RWPE2 (cell line): ENCODE data around the gene NCOA5.

Experiments used
- ATAC-seq: fragments of 200-7000 bp; cut with Tn5 transposase; 3 replicates; pipeline ENCODE4 v1.9.1; 2021; ENCODE audit warnings: low read depth
- DNase-seq: peaks from one replicate; pipeline ENCODE4 v3.0.0-alpha.2; 2020; ENCODE audit warnings: low spot score
- H3K27ac ChIP-seq: fragments of 450-650 bp; 2 replicates; pipeline ENCODE4 v1.5.1; 2017; ENCODE audit warnings: mild to moderate bottlenecking; ENCODE audit not compliant: poor library complexity, severe bottlenecking
- H3K27me3 ChIP-seq: fragments of 250-450 bp; sonication (Bioruptor Pico); 2 replicates; pipeline ENCODE4 v1.5.1; 2021; ENCODE audit warnings: mild to moderate bottlenecking, moderate library complexity; ENCODE audit not compliant: insufficient read depth, poor library complexity, severe bottlenecking
- H3K36me3 ChIP-seq: fragments of 250-450 bp; sonication (Bioruptor Pico); 2 replicates; pipeline ENCODE4 v1.5.1; 2020; ENCODE audit warnings: low read depth, mild to moderate bottlenecking, moderate library complexity
- H3K4me1 ChIP-seq: fragments of 250-450 bp; sonication (Bioruptor Pico); 2 replicates; pipeline ENCODE4 v1.5.1; 2021; ENCODE audit warnings: mild to moderate bottlenecking, moderate library complexity; ENCODE audit not compliant: insufficient read depth, poor library complexity, severe bottlenecking
- H3K4me3 ChIP-seq: fragments of 250-450 bp; sonication (Bioruptor Pico); 2 replicates; pipeline ENCODE4 v1.5.1; 2021; ENCODE audit warnings: mild to moderate bottlenecking, moderate library complexity; ENCODE audit not compliant: severe bottlenecking
- H3K9me3 ChIP-seq: fragments of 250-450 bp; sonication (Bioruptor Pico); 2 replicates; pipeline ENCODE4 v1.5.1; 2021; ENCODE audit warnings: mild to moderate bottlenecking, moderate library complexity; ENCODE audit not compliant: severe bottlenecking
- TF ChIP-seq, protein P1 (sequence below): fragments of 450-650 bp; IDR thresholded peaks from one replicate; pipeline ENCODE4 v1.5.1; 2017; ENCODE audit warnings: mild to moderate bottlenecking, moderate library complexity; ENCODE audit not compliant: poor library complexity, severe bottlenecking

The NCOA5 gene

DNA sequence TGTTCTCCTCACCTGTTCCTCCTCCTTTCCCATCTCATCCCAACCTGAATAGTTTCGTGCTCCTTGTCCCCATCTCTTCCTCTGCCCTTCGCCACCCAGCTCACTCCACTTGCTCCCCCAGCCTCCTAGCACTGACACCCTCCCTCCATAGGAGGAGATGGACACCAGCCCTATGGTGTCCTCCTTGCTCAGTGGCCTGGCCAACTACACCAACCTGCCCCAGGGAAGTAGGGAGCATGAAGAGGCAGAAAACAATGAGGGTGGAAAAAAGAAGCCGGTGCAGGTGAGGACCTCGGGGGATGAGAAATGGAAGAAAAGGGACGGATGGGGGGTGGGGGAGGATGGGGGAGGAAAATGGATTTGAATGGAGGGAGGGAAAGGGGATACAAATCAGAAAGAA lies 54.5 kb downstream of the NCOA5 start:
- ATAC-seq (no peak), DNase-seq (peak; percentile 57)
- peaks cover 53% of the 10 kb centered on the region for H3K27me3 ChIP-seq
- H3K4me1 ChIP-seq, result no peaks in the 10 kb centered on the region
- no peak overlapping the region for H3K4me3 ChIP-seq
- H3K27ac ChIP-seq, result no peak overlapping the region
- TF ChIP-seq, protein P1, sequence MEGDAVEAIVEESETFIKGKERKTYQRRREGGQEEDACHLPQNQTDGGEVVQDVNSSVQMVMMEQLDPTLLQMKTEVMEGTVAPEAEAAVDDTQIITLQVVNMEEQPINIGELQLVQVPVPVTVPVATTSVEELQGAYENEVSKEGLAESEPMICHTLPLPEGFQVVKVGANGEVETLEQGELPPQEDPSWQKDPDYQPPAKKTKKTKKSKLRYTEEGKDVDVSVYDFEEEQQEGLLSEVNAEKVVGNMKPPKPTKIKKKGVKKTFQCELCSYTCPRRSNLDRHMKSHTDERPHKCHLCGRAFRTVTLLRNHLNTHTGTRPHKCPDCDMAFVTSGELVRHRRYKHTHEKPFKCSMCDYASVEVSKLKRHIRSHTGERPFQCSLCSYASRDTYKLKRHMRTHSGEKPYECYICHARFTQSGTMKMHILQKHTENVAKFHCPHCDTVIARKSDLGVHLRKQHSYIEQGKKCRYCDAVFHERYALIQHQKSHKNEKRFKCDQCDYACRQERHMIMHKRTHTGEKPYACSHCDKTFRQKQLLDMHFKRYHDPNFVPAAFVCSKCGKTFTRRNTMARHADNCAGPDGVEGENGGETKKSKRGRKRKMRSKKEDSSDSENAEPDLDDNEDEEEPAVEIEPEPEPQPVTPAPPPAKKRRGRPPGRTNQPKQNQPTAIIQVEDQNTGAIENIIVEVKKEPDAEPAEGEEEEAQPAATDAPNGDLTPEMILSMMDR, result no peak
- no peaks in the 10 kb centered on the region for H3K9me3 ChIP-seq
- H3K36me3 ChIP-seq, result no peaks in the 10 kb centered on the region

DNA sequence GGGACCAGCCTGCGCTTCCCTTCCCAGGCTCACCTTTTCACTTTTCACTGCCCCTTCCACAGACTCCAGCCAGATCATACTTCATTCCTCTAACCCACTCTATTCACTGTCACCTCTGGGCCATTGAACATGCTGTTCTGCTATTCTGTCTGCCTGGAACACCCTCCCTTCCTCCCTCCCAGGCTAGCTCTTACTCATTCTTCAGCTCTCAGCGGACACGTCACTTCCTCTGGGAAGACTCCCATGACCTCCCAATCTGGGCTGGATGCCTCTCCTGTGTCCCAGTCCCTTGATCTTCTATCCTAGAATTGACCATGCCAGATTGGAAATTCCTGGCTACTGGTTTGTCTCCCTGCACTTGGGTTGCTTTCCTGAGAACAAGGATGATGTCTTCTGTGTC lies 55.7 kb downstream of the NCOA5 start:
- no peaks in the 10 kb centered on the region for H3K9me3 ChIP-seq
- no peak for ATAC-seq
- peaks cover 62% of the 10 kb centered on the region for H3K27me3 ChIP-seq
- no peaks in the 10 kb centered on the region for H3K4me1 ChIP-seq
- DNase-seq, result no peak
- no peaks in the 10 kb centered on the region for H3K36me3 ChIP-seq
- H3K4me3 ChIP-seq, result no peak overlapping the region
- no peak overlapping the region for H3K27ac ChIP-seq
- TF ChIP-seq, protein P1, result no peak

DNA sequence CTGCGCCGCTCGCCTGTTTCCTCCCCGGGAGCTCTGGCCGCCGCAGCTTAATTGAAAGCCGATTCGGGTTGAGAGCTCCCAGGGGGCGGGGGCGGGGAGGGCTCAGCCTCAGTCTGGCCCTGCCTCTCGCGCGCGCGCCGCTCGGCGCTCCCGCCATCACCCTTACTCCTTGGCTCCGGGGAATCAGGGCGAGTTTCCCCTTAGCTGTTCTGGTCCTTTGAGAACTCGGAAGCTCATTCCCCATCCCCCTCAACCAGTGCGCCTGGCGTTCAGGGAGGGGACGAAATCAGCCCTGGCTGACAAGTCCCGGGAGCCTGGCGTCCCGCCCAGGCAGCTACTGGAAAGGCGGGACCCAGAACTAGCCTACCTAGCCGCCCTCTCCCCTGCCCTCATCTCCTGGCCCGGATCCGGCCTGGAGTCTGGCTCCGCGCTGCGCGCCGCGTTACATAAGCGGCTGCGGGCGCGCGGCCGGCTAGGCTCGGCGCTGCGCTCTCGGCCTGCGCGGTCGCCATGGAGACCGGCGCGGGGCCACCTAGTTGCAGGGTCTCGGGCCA lies 58.0 kb downstream of the NCOA5 start:
- Histone ChIP-seq H3K36me3 (no peaks in the 10 kb centered on the region), H3K9me3 (no peaks in the 10 kb centered on the region), H3K4me3 (peak overlapping the region; percentile 9), H3K27ac (no peak overlapping the region), H3K4me1 (no peaks in the 10 kb centered on the region), H3K27me3 (peaks cover 77% of the 10 kb centered on the region)
- TF ChIP-seq, protein P1, result no peak
- ATAC-seq (peak; percentile 49), DNase-seq (peak; percentile 79)

GRCh38 chr20:46031014-46031569 lies 58.7 kb downstream of the NCOA5 start:
- Histone ChIP-seq H3K27ac (no peak overlapping the region), H3K36me3 (no peaks in the 10 kb centered on the region), H3K27me3 (peaks cover 78% of the 10 kb centered on the region), H3K4me3 (no peak overlapping the region), H3K9me3 (no peaks in the 10 kb centered on the region), H3K4me1 (no peaks in the 10 kb centered on the region)
- TF ChIP-seq, protein P1, result no peak
- no peak for ATAC-seq
- DNase-seq, result no peak

DNA sequence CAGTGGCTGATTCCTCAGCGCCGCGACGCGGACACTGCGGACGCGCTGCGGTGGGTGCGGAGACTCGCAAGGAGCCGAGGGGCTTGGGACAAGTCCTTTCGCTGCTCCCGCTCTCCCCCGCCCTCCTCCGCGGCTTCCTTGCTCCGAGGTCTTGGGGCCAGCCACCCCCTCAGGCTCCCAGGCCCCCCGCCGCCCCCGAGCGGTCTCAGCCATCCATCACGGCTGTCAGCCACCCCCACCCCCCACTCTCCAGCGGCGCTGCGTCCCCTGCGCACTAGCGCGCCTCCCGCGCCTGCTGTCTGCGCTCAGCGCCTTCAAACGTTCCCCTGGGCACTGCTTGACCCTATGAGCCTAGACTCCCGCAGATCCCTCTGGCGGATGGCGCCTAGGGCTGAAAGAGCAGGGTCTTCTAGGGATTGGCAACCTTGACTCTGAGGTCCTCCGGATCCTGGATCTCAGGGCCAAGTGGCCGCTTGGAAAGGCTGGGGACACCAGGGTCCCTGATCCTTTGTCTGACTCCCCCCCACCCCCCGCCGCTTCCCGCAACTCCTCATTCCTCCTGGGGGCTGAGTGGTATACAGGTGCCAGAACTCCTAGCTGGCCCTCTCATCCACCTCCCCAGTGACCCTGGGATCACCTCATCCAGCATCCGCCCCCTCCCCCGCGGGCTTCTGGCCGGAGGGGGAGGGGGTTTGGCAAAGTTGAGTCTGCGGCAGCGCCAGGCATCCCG lies 59.3 kb downstream of the NCOA5 start:
- Histone ChIP-seq H3K27ac (no peak overlapping the region), H3K9me3 (no peaks in the 10 kb centered on the region), H3K27me3 (peaks cover 78% of the 10 kb centered on the region), H3K4me1 (no peaks in the 10 kb centered on the region), H3K4me3 (no peak overlapping the region), H3K36me3 (no peaks in the 10 kb centered on the region)
- ATAC-seq, result no peak
- DNase-seq, result peak; percentile 83
- TF ChIP-seq, protein P1, result no peak
